Epithelial cell of esophagus (primary cell): Measurements from ENCODE around the gene TMEM95.

ENCODE experiments used
- DNase-seq: peaks from one replicate; pipeline ENCODE4 v3.0.0; 2010; ENCODE audit warnings: low read depth
- H3K4me3 ChIP-seq: 2 replicates; pipeline ENCODE4 v1.5.1; 2011; ENCODE audit warnings: mild to moderate bottlenecking, low read length, control low read depth
- CTCF ChIP-seq: IDR thresholded peaks from 2 replicates; pipeline ENCODE4 v1.5.1; 2011; ENCODE audit warnings: low read depth, mild to moderate bottlenecking, low read length, control low read depth, inconsistent platforms; ENCODE audit not compliant: insufficient read depth; ENCODE audit errors: missing control alignments

The TMEM95 gene

GRCh38 chr17:7348478-7349242 is 6.3 kb upstream of the TMEM95 start:
- DNase-seq, result peak; percentile 41
- no peak overlapping the region for H3K4me3 ChIP-seq
- no peak for TF ChIP-seq CTCF

GRCh38 chr17:7351665-7352502 is 3.1 kb upstream of the TMEM95 start, which contains the start of gene KCTD11:
Gene KCTD11, plus strand, starts transcription at chr17:7352162.
- peak within 1 kb of the TSS; percentile 89 for H3K4me3 ChIP-seq
- TF ChIP-seq CTCF, result peak; percentile 60
- peak; percentile 100 for DNase-seq

- no peak for DNase-seq
Measured at GRCh38 chr17:7352503-7352889, 2.5 kb upstream of the TMEM95 start.

GRCh38 chr17:7352910-7353635 is 1.9 kb upstream of the TMEM95 start:
- peak overlapping the region; percentile 89 for H3K4me3 ChIP-seq
- no peak for DNase-seq
- TF ChIP-seq CTCF, result no peak

More at GRCh38 chr17:7352503-7352889, 2.5 kb upstream of the TMEM95 start:
- H3K4me3 ChIP-seq, result peak overlapping the region; percentile 89
- no peak for TF ChIP-seq CTCF

GRCh38 chr17:7354262-7354843 is 603 bp upstream of the TMEM95 start:
- peak overlapping the region; percentile 89 for H3K4me3 ChIP-seq
- DNase-seq, result peak; percentile 100
- TF ChIP-seq CTCF, result peak; percentile 41

GRCh38 chr17:7355573-7355972 is 617 bp downstream of the TMEM95 start:
- no peak overlapping the region for H3K4me3 ChIP-seq
- TF ChIP-seq CTCF, result no peak

More at GRCh38 chr17:7355573-7355972, 617 bp downstream of the TMEM95 start:
- no peak for DNase-seq
